ENCODE measurements around the gene MBP.

DNA sequence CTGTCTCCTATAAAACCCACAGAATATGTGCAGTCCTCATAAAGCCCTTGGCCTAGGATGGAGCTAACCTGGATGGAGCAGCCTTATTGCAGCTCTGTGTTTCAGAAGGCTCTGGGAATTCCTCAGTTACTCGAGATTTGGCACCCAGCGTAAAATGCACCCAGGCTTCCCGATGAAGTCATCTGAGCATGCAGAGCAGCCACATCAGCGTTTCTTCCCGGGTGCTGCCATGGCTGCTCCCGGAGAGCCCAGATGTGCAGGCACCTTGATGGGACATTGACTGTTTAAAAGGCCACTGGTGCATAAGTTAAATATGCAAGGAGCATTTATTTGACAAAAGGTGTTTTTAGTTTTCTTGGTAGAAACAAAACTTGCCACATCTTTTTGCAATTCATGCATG, 115.2 kb downstream of the MBP start:
- TF ChIP-seq MYC (IDR thresholded peaks at IDR 0.05; ENCODE audit: low read depth, low read length) (no peak), POLR2A (IDR thresholded peaks at IDR 0.05; ENCODE audit: extremely low read depth, insufficient read length) (no peak)
